ENCODE measurements around the gene C7orf57.

The C7orf57 gene

GRCh38 chr7:48058990-48059389, 23.6 kb downstream of the C7orf57 start:
- no peak overlapping the region for H3K23ac ChIP-seq (ENCODE audit: low read length)
- H2BK15ac ChIP-seq (replicated peaks; ENCODE audit: low read depth), result no peak overlapping the region
- no peaks in the 10 kb centered on the region for H3K36me3 ChIP-seq (ENCODE audit: control insufficient read depth, insufficient read depth, low read length)
- no peak overlapping the region for H3K4me2 ChIP-seq (ENCODE audit: low read length)
- no peaks in the 10 kb centered on the region for H3K4me1 ChIP-seq (ENCODE audit: control insufficient read depth, low read depth, low read length)
- no peak overlapping the region for H3K4me3 ChIP-seq (ENCODE audit: low read length)
- DNase-seq, result no peak
- no peak overlapping the region for H2AK5ac ChIP-seq (ENCODE audit: low read length)
- no peak overlapping the region for H2BK5ac ChIP-seq (ENCODE audit: low read length)
- H3K9ac ChIP-seq (ENCODE audit: low read length), result no peak overlapping the region
- no peak overlapping the region for H4K8ac ChIP-seq (ENCODE audit: low read depth, low read length)
- H3K18ac ChIP-seq (ENCODE audit: low read length), result no peak overlapping the region
- H3K79me2 ChIP-seq (ENCODE audit: control insufficient read depth, insufficient read depth, low read length), result no peaks in the 10 kb centered on the region
- no peak overlapping the region for H4K5ac ChIP-seq (ENCODE audit: low read length)
- H3K27me3 ChIP-seq (ENCODE audit: insufficient read depth, low read length, poor library complexity), result no peaks in the 10 kb centered on the region
- no peak overlapping the region for H3K56ac ChIP-seq (ENCODE audit: low read length)
- H3K4ac ChIP-seq (ENCODE audit: low read depth, low read length), result no peak overlapping the region
- H2BK120ac ChIP-seq (ENCODE audit: low read depth, low read length), result no peak overlapping the region
- no CpG with 5 or more reads among the region's 2 CpGs for WGBS (ENCODE audit: extremely low coverage, insufficient coverage, low lambda C conversion rate)
- no peak overlapping the region for H3K27ac ChIP-seq (ENCODE audit: low read depth, low read length)
- H3K79me1 ChIP-seq (ENCODE audit: low read length), result no peaks in the 10 kb centered on the region

GRCh38 chr7:48059706-48060105, 24.4 kb downstream of the C7orf57 start:
- no CpG with 5 or more reads among the region's 5 CpGs for WGBS (ENCODE audit: extremely low coverage, insufficient coverage, low lambda C conversion rate)
- Histone ChIP-seq H3K79me2 (ENCODE audit: control insufficient read depth, insufficient read depth, low read length) (no peaks in the 10 kb centered on the region), H2BK5ac (ENCODE audit: low read length) (no peak overlapping the region), H3K18ac (ENCODE audit: low read length) (no peak overlapping the region), H2AK5ac (ENCODE audit: low read length) (no peak overlapping the region), H4K5ac (ENCODE audit: low read length) (no peak overlapping the region), H3K4ac (ENCODE audit: low read depth, low read length) (no peak overlapping the region), H3K56ac (ENCODE audit: low read length) (no peak overlapping the region), H2BK120ac (ENCODE audit: low read depth, low read length) (no peak overlapping the region), H3K4me1 (ENCODE audit: control insufficient read depth, low read depth, low read length) (no peaks in the 10 kb centered on the region), H3K4me3 (ENCODE audit: low read length) (no peak overlapping the region), H3K79me1 (ENCODE audit: low read length) (no peaks in the 10 kb centered on the region), H3K9ac (ENCODE audit: low read length) (no peak overlapping the region), H3K23ac (ENCODE audit: low read length) (no peak overlapping the region), H3K36me3 (ENCODE audit: control insufficient read depth, insufficient read depth, low read length) (no peaks in the 10 kb centered on the region), H4K8ac (ENCODE audit: low read depth, low read length) (no peak overlapping the region), H3K27ac (ENCODE audit: low read depth, low read length) (no peak overlapping the region), H3K4me2 (ENCODE audit: low read length) (no peak overlapping the region), H3K27me3 (ENCODE audit: insufficient read depth, low read length, poor library complexity) (no peaks in the 10 kb centered on the region), H2BK15ac (replicated peaks; ENCODE audit: low read depth) (no peak overlapping the region)
- no peak for DNase-seq

- H3K4me1 ChIP-seq (ENCODE audit: control insufficient read depth, low read depth, low read length), result no peaks in the 10 kb centered on the region
- H3K4me3 ChIP-seq (ENCODE audit: low read length), result no peak overlapping the region
- H3K4me2 ChIP-seq (ENCODE audit: low read length), result no peak overlapping the region
- H4K5ac ChIP-seq (ENCODE audit: low read length), result no peak overlapping the region
- no peaks in the 10 kb centered on the region for H3K79me1 ChIP-seq (ENCODE audit: low read length)
- H3K9ac ChIP-seq (ENCODE audit: low read length), result no peak overlapping the region
- no peak overlapping the region for H4K8ac ChIP-seq (ENCODE audit: low read depth, low read length)
- H3K79me2 ChIP-seq (ENCODE audit: control insufficient read depth, insufficient read depth, low read length), result no peaks in the 10 kb centered on the region
- no peaks in the 10 kb centered on the region for H3K36me3 ChIP-seq (ENCODE audit: control insufficient read depth, insufficient read depth, low read length)
- H3K23ac ChIP-seq (ENCODE audit: low read length), result no peak overlapping the region
- no peak for DNase-seq
- WGBS (ENCODE audit: extremely low coverage, insufficient coverage, low lambda C conversion rate), result 100% methylated on average over 1 of the region's 1 CpG
- H2BK15ac ChIP-seq (replicated peaks; ENCODE audit: low read depth), result no peak overlapping the region
- no peak overlapping the region for H2BK120ac ChIP-seq (ENCODE audit: low read depth, low read length)
- H3K27me3 ChIP-seq (ENCODE audit: insufficient read depth, low read length, poor library complexity), result no peaks in the 10 kb centered on the region
- no peak overlapping the region for H3K18ac ChIP-seq (ENCODE audit: low read length)
- H2AK5ac ChIP-seq (ENCODE audit: low read length), result no peak overlapping the region
- no peak overlapping the region for H2BK5ac ChIP-seq (ENCODE audit: low read length)
- no peak overlapping the region for H3K27ac ChIP-seq (ENCODE audit: low read depth, low read length)
- H3K4ac ChIP-seq (ENCODE audit: low read depth, low read length), result no peak overlapping the region
- H3K56ac ChIP-seq (ENCODE audit: low read length), result no peak overlapping the region
Observed at GRCh38 chr7:48063985-48064384, 28.6 kb downstream of the C7orf57 start.

- Histone ChIP-seq H3K4me1 (ENCODE audit: control insufficient read depth, low read depth, low read length) (no peaks in the 10 kb centered on the region), H3K4me2 (ENCODE audit: low read length) (no peak overlapping the region), H2BK120ac (ENCODE audit: low read depth, low read length) (no peak overlapping the region), H3K18ac (ENCODE audit: low read length) (no peak overlapping the region), H2BK5ac (ENCODE audit: low read length) (no peak overlapping the region), H3K9ac (ENCODE audit: low read length) (no peak overlapping the region), H4K8ac (ENCODE audit: low read depth, low read length) (no peak overlapping the region), H3K36me3 (ENCODE audit: control insufficient read depth, insufficient read depth, low read length) (no peaks in the 10 kb centered on the region), H3K4me3 (ENCODE audit: low read length) (no peak overlapping the region), H3K27ac (ENCODE audit: low read depth, low read length) (no peak overlapping the region), H3K4ac (ENCODE audit: low read depth, low read length) (no peak overlapping the region), H2BK15ac (replicated peaks; ENCODE audit: low read depth) (no peak overlapping the region), H4K5ac (ENCODE audit: low read length) (no peak overlapping the region), H3K27me3 (ENCODE audit: insufficient read depth, low read length, poor library complexity) (no peaks in the 10 kb centered on the region), H3K56ac (ENCODE audit: low read length) (no peak overlapping the region), H3K79me1 (ENCODE audit: low read length) (no peaks in the 10 kb centered on the region), H3K23ac (ENCODE audit: low read length) (no peak overlapping the region), H2AK5ac (ENCODE audit: low read length) (no peak overlapping the region), H3K79me2 (ENCODE audit: control insufficient read depth, insufficient read depth, low read length) (no peaks in the 10 kb centered on the region)
- DNase-seq, result no peak
- WGBS (ENCODE audit: extremely low coverage, insufficient coverage, low lambda C conversion rate), result no CpG with 5 or more reads among the region's 2 CpGs
Observed at GRCh38 chr7:48067475-48067874, 32.1 kb downstream of the C7orf57 start.

GRCh38 chr7:48074204-48074654, 38.9 kb downstream of the C7orf57 start:
- H3K4me1 ChIP-seq (ENCODE audit: control insufficient read depth, low read depth, low read length), result no peaks in the 10 kb centered on the region
- no peaks in the 10 kb centered on the region for H3K79me2 ChIP-seq (ENCODE audit: control insufficient read depth, insufficient read depth, low read length)
- no peak overlapping the region for H3K56ac ChIP-seq (ENCODE audit: low read length)
- no peak overlapping the region for H2BK15ac ChIP-seq (replicated peaks; ENCODE audit: low read depth)
- H2BK5ac ChIP-seq (ENCODE audit: low read length), result no peak overlapping the region
- H3K79me1 ChIP-seq (ENCODE audit: low read length), result no peaks in the 10 kb centered on the region
- no peaks in the 10 kb centered on the region for H3K36me3 ChIP-seq (ENCODE audit: control insufficient read depth, insufficient read depth, low read length)
- no peak for DNase-seq
- no peak overlapping the region for H3K18ac ChIP-seq (ENCODE audit: low read length)
- no peak overlapping the region for H3K23ac ChIP-seq (ENCODE audit: low read length)
- no peak overlapping the region for H3K4me3 ChIP-seq (ENCODE audit: low read length)
- H2AK5ac ChIP-seq (ENCODE audit: low read length), result no peak overlapping the region
- H4K5ac ChIP-seq (ENCODE audit: low read length), result no peak overlapping the region
- H3K9ac ChIP-seq (ENCODE audit: low read length), result no peak overlapping the region
- no peak overlapping the region for H2BK120ac ChIP-seq (ENCODE audit: low read depth, low read length)
- H3K4ac ChIP-seq (ENCODE audit: low read depth, low read length), result no peak overlapping the region
- H3K4me2 ChIP-seq (ENCODE audit: low read length), result no peak overlapping the region
- H4K8ac ChIP-seq (ENCODE audit: low read depth, low read length), result no peak overlapping the region
- no peaks in the 10 kb centered on the region for H3K27me3 ChIP-seq (ENCODE audit: insufficient read depth, low read length, poor library complexity)
- no peak overlapping the region for H3K27ac ChIP-seq (ENCODE audit: low read depth, low read length)

GRCh38 chr7:48077423-48077822, 42.1 kb downstream of the C7orf57 start:
- no peak overlapping the region for H3K23ac ChIP-seq (ENCODE audit: low read length)

More at GRCh38 chr7:48077423-48077822, 42.1 kb downstream of the C7orf57 start:
- WGBS (ENCODE audit: extremely low coverage, insufficient coverage, low lambda C conversion rate), result no CpG with 5 or more reads among the region's 1 CpG
- Histone ChIP-seq H3K4me1 (ENCODE audit: control insufficient read depth, low read depth, low read length) (no peaks in the 10 kb centered on the region), H3K27me3 (ENCODE audit: insufficient read depth, low read length, poor library complexity) (no peaks in the 10 kb centered on the region), H3K56ac (ENCODE audit: low read length) (no peak overlapping the region), H3K9ac (ENCODE audit: low read length) (no peak overlapping the region), H3K4me2 (ENCODE audit: low read length) (no peak overlapping the region), H3K4ac (ENCODE audit: low read depth, low read length) (no peak overlapping the region), H3K79me2 (ENCODE audit: control insufficient read depth, insufficient read depth, low read length) (no peaks in the 10 kb centered on the region), H2BK15ac (replicated peaks; ENCODE audit: low read depth) (no peak overlapping the region), H3K18ac (ENCODE audit: low read length) (no peak overlapping the region), H4K5ac (ENCODE audit: low read length) (no peak overlapping the region), H3K4me3 (ENCODE audit: low read length) (no peak overlapping the region), H4K8ac (ENCODE audit: low read depth, low read length) (no peak overlapping the region), H3K36me3 (ENCODE audit: control insufficient read depth, insufficient read depth, low read length) (no peaks in the 10 kb centered on the region), H2AK5ac (ENCODE audit: low read length) (no peak overlapping the region), H3K27ac (ENCODE audit: low read depth, low read length) (peak overlapping the region; percentile 23), H3K79me1 (ENCODE audit: low read length) (no peaks in the 10 kb centered on the region), H2BK120ac (ENCODE audit: low read depth, low read length) (peak overlapping the region; percentile 73), H2BK5ac (ENCODE audit: low read length) (no peak overlapping the region)
- DNase-seq, result peak; percentile 67

Measured in mesendoderm (in vitro differentiated cells).